ENCODE measurements around the gene FBXO40.

GRCh38 chr3:121641127-121641526 is 47.9 kb downstream of the FBXO40 start:
- TF ChIP-seq CTCF (conservative IDR thresholded peaks at IDR 0.05; ENCODE audit: low read depth, low read length) (no peak), EZH2 (IDR thresholded peaks at IDR 0.05; ENCODE audit: borderline replicate concordance, low read depth, low read length, poor library complexity, severe bottlenecking) (no peak)
